ENCODE data around the gene DMAP1. TPM values are rescaled to one million over a fixed set of nuclear protein-coding genes. Genes with fewer than 3 reads are reported as not detected.

The DMAP1 gene
- 35.3 and 35.5 TPM in 2 replicates for total RNA-seq

GRCh38 chr1:44213222-44214112 is at the start of gene DMAP1:
DMAP1 (plus strand) TSS chr1:44213471; CDS start chr1:44213754, 283 bp downstream.

Small RNA genes within 50 kb of the gene (small RNA-seq; reads per million reads assigned to genes)
- gene AL035417.1: not detected

Other genes with a start within 250 kb of the DMAP1 start
- 16.5 and 29.6 TPM in 2 replicates for gene DPH2, start 243.5 kb upstream of the DMAP1 start, total RNA-seq
- gene ATP6V0B, start 238.5 kb upstream of the DMAP1 start, total RNA-seq: 48.3 and 90.0 TPM in 2 replicates
- 86.4 and 226 TPM in 2 replicates for gene B4GALT2, start 234.3 kb upstream of the DMAP1 start, total RNA-seq
- gene CCDC24, start 221.9 kb upstream of the DMAP1 start, total RNA-seq: 5.5 and 9.0 TPM in 2 replicates
- gene SLC6A9, start 182.0 kb upstream of the DMAP1 start, total RNA-seq: 2.4 and 8.8 TPM in 2 replicates
- not detected in 2 replicates for gene KLF17, start 94.7 kb upstream of the DMAP1 start, total RNA-seq
- not detected in 2 replicates for gene KLF18, start 71.8 kb upstream of the DMAP1 start, total RNA-seq
- gene ERI3, start 141.8 kb downstream of the DMAP1 start, total RNA-seq: 63.2 and 76.1 TPM in 2 replicates
- 47.5 and 78.8 TPM in 2 replicates for gene RNF220, start 191.8 kb downstream of the DMAP1 start, total RNA-seq